ENCODE data around the gene ZDHHC24.

The ZDHHC24 gene

DNA sequence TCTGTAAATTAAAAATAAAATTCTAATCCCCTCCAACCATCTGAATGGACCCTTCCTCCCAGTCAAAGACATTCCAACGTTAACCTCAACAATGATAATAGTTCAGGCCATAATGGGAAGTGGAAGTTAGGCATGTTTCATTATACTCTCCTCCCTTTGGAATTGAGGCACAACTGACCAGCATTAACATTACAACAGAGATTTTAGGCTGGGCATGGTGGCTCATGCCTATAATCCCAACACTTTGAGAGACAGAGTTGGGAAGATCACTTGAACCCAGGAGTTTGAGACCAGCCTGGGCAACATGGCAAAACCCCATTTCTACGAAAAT is 25.0 kb upstream of the ZDHHC24 start:
- no peak overlapping the region for H3K4me3 Mint-ChIP-seq

DNA sequence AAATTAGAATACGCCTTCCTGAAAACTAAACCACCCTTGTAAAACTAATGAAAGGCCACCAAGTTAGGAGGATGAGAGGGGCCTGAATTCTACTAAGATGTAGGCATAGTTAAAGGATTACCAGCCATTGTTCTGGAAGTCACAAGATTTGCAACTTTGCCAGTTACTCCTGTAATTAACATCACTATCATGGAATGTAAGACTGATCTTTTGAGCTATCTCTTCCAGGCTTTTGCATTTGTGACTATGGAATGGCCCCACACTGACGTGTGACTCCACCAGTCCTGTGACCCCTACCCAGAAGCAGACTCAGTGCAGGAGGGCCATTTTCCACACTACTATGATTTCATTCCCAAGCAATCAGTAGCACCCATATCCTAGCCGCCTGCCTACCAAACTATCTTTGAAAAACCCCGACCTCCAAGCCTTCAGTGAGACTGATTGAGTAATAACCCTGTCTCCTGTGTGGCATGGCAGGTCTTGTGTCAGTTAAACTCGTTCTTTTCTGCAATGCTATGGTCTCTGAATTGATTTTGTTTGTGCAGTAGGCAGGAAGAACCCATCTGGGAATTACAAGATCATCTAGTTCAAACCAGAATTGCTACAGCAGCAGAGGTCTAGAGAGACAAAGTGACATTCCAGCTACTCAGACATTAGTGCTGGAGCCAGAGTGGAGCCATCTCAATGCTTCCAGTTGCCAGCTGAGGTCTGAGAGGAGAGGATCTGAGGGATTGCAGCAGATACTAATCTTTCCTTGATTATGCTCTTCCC is 24.4 kb upstream of the ZDHHC24 start:
- Mint-ChIP-seq H3K27ac (no peak overlapping the region), H3K4me1 (ENCODE audit: low read depth) (peaks cover 3% of the 10 kb centered on the region), H3K9me3 (no peaks in the 10 kb centered on the region), H3K36me3 (ENCODE audit: low read depth) (no peaks in the 10 kb centered on the region), H3K27me3 (peaks cover 3% of the 10 kb centered on the region), H3K4me3 (no peak overlapping the region)

More for the DNA sequence above, 25.0 kb upstream of the ZDHHC24 start:
- Mint-ChIP-seq H3K27me3 (peaks cover 3% of the 10 kb centered on the region), H3K4me1 (ENCODE audit: low read depth) (peaks cover 3% of the 10 kb centered on the region), H3K27ac (no peak overlapping the region), H3K9me3 (no peaks in the 10 kb centered on the region), H3K36me3 (ENCODE audit: low read depth) (no peaks in the 10 kb centered on the region)

DNA sequence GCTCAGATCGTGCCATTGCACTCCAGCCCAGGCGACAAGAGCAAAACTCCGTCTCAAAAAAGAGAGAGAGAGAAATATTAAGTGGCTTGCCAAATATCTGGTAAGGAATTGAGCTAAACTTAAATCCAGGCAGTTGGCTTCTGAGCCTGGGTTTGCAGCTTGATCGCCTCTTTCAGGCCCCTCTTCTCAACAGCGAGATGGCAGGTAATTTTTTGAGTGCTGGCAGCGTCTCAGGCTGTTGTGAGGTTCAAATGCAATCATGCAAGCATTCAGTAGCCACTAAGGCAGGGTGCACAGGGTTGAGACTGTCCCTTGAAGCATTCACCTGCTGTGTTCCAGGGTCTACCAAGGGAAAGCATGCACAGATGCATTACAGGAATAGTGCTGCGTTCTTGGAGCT is 23.2 kb upstream of the ZDHHC24 start:
- Mint-ChIP-seq H3K4me1 (ENCODE audit: low read depth) (peaks cover 3% of the 10 kb centered on the region), H3K27ac (no peak overlapping the region), H3K4me3 (no peak overlapping the region), H3K36me3 (ENCODE audit: low read depth) (no peaks in the 10 kb centered on the region), H3K27me3 (peaks cover 3% of the 10 kb centered on the region), H3K9me3 (no peaks in the 10 kb centered on the region)

DNA sequence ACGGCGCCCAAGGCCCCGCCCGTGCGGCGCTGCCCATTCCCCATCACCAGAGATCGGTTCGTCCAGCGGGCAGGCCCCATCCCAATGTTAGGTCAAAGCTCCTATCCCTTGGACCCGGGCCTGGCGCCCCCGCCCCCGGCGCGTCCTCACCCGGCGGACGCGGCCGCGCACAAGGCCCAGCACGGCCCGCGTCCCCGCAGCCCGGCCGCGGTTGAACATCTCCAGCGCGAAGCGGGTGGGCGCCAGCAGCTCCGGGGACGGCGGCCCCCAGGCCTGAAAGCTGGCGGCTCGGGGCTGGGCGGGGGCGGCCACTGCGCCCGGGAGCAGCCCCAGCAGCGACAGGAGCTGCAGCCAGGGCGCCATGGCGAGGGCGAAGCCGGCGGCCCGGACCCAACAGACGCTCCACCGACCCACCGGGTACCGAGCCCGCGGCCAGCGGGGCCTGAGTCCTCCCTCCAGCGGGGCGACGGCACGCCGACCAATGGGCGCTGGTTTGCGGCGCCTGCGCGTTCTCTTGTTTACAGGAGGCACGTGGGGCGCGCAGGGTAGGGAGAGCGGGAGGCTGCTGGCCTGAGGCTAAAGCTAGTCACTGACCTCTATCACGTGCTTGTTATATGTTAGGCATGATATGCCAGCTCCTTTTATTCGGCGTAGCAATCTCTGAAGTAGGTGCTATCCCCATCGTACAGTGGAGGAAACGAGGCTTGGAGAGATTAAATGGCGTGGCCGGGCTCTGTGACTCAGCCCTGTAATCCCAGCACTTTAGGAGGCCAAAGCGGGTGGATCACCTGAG is 22.5 kb upstream of the ZDHHC24 start, which contains the start of gene CTSF:
CTSF (minus strand) TSS at position 483 of the 793 bp plus-strand sequence; CDS start at position 363, 120 bp downstream.
- Mint-ChIP-seq H3K4me3 (peak within 1 kb of the TSS; percentile 78), H3K9me3 (no peaks in the 10 kb centered on the region), H3K27me3 (peaks cover 3% of the 10 kb centered on the region), H3K36me3 (ENCODE audit: low read depth) (no peaks in the 10 kb centered on the region), H3K4me1 (ENCODE audit: low read depth) (peaks cover 3% of the 10 kb centered on the region), H3K27ac (no peak within 1 kb of the TSS)

DNA sequence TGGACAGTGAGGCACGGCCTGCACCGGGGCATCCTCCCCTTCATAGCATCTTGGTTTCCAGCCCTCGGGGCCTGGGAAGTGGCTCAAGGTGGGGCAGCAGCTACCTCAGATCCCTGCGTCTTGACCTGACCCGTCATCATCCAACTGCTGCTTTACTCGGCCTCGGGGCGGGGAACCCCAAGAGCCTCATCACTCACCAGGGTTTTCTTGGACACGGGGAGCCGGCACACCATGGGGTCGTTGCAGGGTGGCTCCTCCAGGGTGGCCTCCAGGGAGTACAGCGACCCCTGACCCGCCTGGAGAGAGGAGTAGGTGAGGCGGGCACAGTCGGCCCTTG is 21.9 kb upstream of the ZDHHC24 start:
- Mint-ChIP-seq H3K4me1 (ENCODE audit: low read depth) (peaks cover 3% of the 10 kb centered on the region), H3K36me3 (ENCODE audit: low read depth) (no peaks in the 10 kb centered on the region), H3K27me3 (peaks cover 3% of the 10 kb centered on the region), H3K4me3 (peak overlapping the region; percentile 52), H3K27ac (no peak overlapping the region), H3K9me3 (no peaks in the 10 kb centered on the region)

DNA sequence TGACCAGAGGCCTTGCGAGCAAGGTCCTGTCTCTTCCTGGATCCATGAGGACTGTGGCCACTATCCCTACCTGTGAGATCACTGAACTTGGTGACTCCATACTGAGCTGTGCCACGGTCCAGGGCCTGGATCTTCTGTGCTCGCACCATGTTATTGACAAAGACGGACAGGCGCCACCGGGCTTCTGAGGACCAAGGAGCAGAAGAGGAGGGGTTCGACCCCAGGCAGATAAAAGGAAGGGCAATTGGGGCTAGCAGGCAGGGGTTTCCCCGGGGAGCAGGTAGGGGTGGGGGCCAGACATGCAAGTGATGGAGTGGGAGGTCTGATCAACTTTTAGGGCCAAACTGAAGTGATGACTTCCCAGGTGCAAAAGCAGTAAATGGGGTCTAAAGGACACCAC is 20.4 kb upstream of the ZDHHC24 start:
- Mint-ChIP-seq H3K4me3 (no peak overlapping the region), H3K4me1 (ENCODE audit: low read depth) (peaks cover 3% of the 10 kb centered on the region), H3K9me3 (no peaks in the 10 kb centered on the region), H3K36me3 (ENCODE audit: low read depth) (no peaks in the 10 kb centered on the region), H3K27ac (no peak overlapping the region), H3K27me3 (peaks cover 3% of the 10 kb centered on the region)

DNA sequence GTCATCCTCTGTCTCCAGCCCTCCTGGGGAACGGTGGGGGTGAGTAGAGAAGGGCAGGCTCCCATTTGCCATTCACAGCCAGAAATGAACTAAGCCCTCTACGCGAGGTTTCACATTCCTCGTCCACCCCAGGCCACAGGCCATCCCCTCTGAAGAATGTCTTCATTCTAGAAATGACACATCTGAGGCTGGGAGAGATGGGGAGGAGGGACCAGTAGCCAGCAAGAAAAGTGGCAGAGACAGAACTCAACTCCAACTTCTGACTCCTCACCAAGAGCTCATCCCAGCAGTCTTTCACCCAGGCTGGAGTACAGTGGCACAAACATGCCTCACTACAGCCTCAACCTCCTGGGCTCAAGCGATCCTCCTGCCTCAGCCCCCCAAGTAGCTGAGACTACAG is 19.1 kb upstream of the ZDHHC24 start:
- peaks cover 3% of the 10 kb centered on the region for H3K27me3 Mint-ChIP-seq
- no peaks in the 10 kb centered on the region for H3K9me3 Mint-ChIP-seq
- H3K27ac Mint-ChIP-seq = no peak overlapping the region

DNA sequence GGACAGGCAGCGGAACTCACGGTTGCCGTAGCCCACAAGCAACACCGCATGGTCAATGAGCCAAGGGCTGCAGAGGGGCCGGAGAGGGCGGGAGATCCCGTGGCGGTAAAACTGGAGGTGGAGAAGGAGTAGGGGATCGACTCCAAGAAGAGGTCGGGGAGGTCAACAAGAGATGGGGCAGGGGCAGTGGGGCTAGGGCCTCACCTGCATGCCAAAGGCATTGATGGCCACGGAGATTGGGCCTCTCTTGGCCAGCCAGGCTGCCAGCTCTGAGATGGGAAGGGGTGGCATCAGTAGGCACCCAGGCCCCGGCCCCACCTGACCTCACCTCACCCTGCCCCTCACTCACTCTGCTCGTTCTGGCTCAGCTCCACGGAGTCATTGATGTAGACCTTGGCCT is 18.7 kb upstream of the ZDHHC24 start:
- Mint-ChIP-seq H3K27ac (no peak overlapping the region), H3K27me3 (peaks cover 3% of the 10 kb centered on the region), H3K4me3 (no peak overlapping the region), H3K36me3 (ENCODE audit: low read depth) (no peaks in the 10 kb centered on the region), H3K4me1 (ENCODE audit: low read depth) (peaks cover 3% of the 10 kb centered on the region), H3K9me3 (no peaks in the 10 kb centered on the region)

More for the DNA sequence above, 19.1 kb upstream of the ZDHHC24 start:
- Mint-ChIP-seq H3K4me1 (ENCODE audit: low read depth) (peaks cover 3% of the 10 kb centered on the region), H3K4me3 (no peak overlapping the region), H3K36me3 (ENCODE audit: low read depth) (no peaks in the 10 kb centered on the region)

DNA sequence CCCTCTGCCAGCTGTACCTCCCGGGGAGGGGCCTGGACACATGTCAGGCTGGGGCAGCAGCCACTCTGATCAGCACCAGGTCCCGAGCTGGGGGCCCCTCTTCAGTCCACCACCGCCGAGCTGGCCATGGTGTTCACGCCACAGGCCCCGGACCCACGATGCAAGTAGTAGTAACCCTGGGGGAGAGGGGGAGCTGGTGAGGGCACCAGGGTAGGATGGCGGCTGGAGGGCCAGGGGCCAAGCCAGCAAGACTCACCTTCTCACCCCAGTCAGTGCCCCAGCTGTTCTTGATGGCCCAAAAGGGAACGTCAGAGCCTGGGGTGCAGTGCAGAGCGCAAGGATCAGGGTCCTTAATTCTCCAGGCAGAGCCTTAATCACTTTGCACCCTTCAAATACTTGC is 18.0 kb upstream of the ZDHHC24 start:
- Mint-ChIP-seq H3K9me3 (no peaks in the 10 kb centered on the region), H3K36me3 (ENCODE audit: low read depth) (no peaks in the 10 kb centered on the region), H3K4me3 (no peak overlapping the region), H3K27me3 (peaks cover 6% of the 10 kb centered on the region), H3K27ac (no peak overlapping the region), H3K4me1 (ENCODE audit: low read depth) (peaks cover 6% of the 10 kb centered on the region)

DNA sequence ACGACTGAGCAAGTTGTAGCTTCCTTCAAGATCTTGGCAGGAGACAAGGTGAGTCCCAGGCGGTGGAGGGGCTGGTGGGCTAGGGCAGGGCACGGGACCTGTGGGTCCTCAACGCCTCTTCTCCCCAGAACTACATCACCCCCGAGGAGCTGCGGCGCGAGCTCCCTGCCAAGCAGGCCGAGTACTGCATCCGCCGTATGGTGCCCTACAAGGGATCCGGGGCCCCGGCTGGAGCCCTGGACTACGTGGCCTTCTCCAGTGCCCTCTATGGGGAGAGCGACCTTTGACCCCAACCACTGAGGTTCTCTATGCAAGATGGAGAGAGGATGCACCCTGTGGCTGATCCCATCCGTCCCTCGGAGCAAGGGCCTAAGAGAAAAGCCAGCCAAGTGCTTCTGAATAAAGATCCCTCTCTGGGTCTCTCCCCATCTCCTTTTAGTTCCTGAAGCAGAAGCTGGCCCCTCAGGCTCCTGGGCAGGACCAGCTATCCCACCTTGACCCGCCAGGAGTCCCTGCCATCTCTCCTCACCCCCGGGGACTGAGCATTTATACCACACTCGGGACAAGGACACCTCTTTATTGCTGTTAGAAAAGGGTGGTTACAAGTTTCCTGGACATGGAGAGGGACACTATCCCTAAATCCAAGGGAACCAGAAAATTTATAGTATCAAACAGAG is 17.2 kb upstream of the ZDHHC24 start:
- H3K4me1 Mint-ChIP-seq (ENCODE audit: low read depth) = peaks cover 6% of the 10 kb centered on the region
- H3K4me3 Mint-ChIP-seq = no peak overlapping the region
- no peaks in the 10 kb centered on the region for H3K9me3 Mint-ChIP-seq
- peaks cover 13% of the 10 kb centered on the region for H3K27me3 Mint-ChIP-seq
- H3K27ac Mint-ChIP-seq = no peak overlapping the region
- no peaks in the 10 kb centered on the region for H3K36me3 Mint-ChIP-seq (ENCODE audit: low read depth)

DNA sequence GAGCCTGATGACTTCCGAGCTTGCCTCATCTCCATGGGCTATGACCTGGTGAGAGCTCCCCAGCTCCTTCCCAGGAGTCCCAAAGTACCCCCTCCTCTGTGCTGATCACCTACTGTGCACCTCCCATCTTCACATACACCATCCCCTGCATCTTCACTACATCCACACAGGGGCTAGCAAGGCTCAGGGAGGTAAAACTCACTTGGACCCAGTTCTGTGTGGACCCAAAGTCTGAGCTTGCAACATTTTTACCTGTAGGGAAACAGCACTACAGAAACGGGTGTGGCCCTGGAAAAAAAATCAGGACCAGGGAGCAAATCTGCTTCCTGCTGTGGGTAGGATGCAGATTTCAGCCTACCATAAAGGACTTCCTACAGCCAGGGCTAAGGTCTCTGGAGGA is 16.4 kb upstream of the ZDHHC24 start:
- peaks cover 6% of the 10 kb centered on the region for H3K4me1 Mint-ChIP-seq (ENCODE audit: low read depth)
- peaks cover 16% of the 10 kb centered on the region for H3K27me3 Mint-ChIP-seq
- H3K27ac Mint-ChIP-seq = no peak overlapping the region
- H3K4me3 Mint-ChIP-seq = no peak overlapping the region
- no peaks in the 10 kb centered on the region for H3K36me3 Mint-ChIP-seq (ENCODE audit: low read depth)
- no peaks in the 10 kb centered on the region for H3K9me3 Mint-ChIP-seq

DNA sequence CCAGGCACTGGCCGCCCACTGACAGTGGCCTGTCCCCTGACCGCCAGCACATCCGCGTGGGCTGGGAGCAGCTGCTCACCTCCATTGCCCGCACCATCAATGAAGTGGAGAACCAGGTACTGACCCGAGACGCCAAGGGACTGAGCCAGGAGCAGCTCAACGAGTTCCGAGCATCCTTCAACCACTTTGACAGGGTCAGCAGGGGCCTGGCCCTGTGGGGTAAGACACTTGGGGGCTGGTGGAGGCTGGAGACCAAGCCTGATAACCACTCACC is 16.1 kb upstream of the ZDHHC24 start:
- no peaks in the 10 kb centered on the region for H3K36me3 Mint-ChIP-seq (ENCODE audit: low read depth)

DNA sequence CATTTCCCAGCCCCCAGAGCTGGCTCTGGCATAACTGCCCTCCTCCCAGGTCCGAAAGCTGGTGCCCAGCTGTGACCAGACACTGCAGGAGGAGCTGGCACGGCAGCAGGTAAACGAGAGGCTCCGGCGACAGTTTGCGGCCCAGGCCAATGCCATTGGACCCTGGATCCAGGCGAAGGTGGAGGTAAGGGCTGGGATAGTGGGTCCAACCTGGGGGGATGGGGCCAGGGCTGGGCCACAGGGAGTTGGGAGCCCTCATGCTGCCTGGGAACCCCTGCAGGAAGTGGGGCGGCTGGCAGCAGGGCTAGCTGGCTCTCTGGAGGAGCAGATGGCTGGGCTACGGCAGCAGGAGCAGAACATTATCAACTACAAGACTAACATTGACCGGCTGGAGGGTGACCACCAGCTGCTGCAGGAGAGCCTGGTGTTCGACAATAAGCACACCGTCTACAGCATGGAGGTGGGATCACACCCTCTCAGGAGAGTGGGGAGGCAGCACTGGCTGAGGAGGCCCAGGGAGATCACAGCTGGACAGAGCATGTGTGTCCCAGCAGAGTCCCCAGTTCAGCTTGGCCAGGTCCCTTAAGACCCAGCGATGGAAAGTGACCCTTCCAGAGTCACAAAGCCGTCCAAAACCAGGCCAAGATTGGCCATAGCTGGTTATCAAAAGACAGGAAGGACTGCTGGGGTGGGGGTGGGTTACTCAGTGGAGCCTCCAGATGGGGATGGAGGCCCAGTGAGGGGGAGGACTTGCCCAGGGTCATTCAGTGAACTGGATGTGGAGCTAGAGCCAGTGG is 15.5 kb upstream of the ZDHHC24 start:
- Mint-ChIP-seq H3K27ac (no peak overlapping the region), H3K9me3 (no peaks in the 10 kb centered on the region), H3K4me3 (no peak overlapping the region), H3K36me3 (ENCODE audit: low read depth) (no peaks in the 10 kb centered on the region), H3K27me3 (peaks cover 16% of the 10 kb centered on the region), H3K4me1 (ENCODE audit: low read depth) (peaks cover 6% of the 10 kb centered on the region)

More for the DNA sequence above, 16.1 kb upstream of the ZDHHC24 start:
- H3K4me3 Mint-ChIP-seq = no peak overlapping the region
- H3K27ac Mint-ChIP-seq = no peak overlapping the region
- H3K27me3 Mint-ChIP-seq = peaks cover 16% of the 10 kb centered on the region
- H3K9me3 Mint-ChIP-seq = no peaks in the 10 kb centered on the region
- peaks cover 6% of the 10 kb centered on the region for H3K4me1 Mint-ChIP-seq (ENCODE audit: low read depth)

DNA sequence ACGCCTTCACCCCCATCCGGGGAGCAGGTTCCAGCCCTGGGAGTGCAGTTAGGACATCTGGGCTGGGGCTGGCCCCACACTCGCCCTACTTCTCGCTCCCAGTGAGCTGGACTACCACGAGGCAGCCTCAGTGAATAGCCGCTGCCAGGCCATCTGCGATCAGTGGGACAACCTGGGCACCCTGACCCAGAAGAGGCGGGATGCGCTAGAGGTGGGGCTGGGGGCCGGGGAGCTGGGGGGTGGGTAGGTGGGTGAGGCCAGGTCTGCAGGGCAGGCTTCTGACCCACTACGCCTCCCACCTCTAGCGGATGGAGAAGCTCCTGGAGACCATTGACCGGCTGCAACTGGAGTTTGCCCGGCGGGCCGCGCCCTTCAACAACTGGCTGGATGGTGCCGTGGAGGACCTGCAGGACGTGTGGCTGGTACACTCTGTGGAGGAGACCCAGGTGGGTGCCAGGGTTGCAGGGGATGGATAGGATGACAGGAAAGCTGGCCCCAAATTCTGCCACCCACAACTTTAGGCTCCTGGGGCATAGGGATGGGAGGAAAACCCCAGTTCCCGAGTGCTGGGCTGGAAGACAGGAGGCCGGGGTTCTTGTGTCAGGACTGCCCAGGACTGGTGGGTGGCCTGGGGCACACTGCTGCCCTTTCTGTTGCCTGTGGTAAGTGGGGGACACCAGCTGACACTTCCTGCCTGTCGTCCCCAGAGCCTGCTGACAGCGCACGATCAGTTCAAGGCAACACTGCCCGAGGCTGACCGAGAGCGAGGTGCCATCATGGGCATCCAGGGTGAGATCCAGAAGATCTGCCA is 14.2 kb upstream of the ZDHHC24 start:
- H3K27me3 Mint-ChIP-seq = peaks cover 16% of the 10 kb centered on the region
- no peaks in the 10 kb centered on the region for H3K36me3 Mint-ChIP-seq (ENCODE audit: low read depth)
- H3K4me1 Mint-ChIP-seq (ENCODE audit: low read depth) = peaks cover 6% of the 10 kb centered on the region
- H3K27ac Mint-ChIP-seq = no peak overlapping the region
- no peaks in the 10 kb centered on the region for H3K9me3 Mint-ChIP-seq
- H3K4me3 Mint-ChIP-seq = no peak overlapping the region

Measured in stimulated activated naive CD8-positive, alpha-beta T cell treated with anti-CD3 and anti-CD28 coated beads, Interleukin-15, Interleukin-2, amounts not matched to agents 100 ng/mL and 50 ng/mL, for 24 hours (primary cell).